Measurements from ENCODE around the gene COASY.

- TF ChIP-seq POLR2A (IDR thresholded peaks at IDR 0.05; ENCODE audit: low read depth, low read length) (no peak), POLR2AphosphoS5 (IDR thresholded peaks at IDR 0.05; ENCODE audit: low read depth, low read length) (no peak)
Observed at GRCh38 chr17:42598905-42599304, 37.0 kb downstream of the COASY start.

Data from GM12892 (cell line).